RKO (cell line): ENCODE data around the gene VRK3.
"Not testable (repeated sequence)": the region's sequence is repeated elsewhere in the genome, so short reads cannot be mapped to it uniquely, and the experiment has no call there.

ENCODE experiments used
- DNase-seq: peaks from one replicate; pipeline ENCODE4 v3.0.0-alpha.2; 2016; ENCODE audit warnings: low spot score

Gene VRK3

GRCh38 chr19:49954933-49955332 lies 70.2 kb downstream of the VRK3 start:
- no peak for DNase-seq

GRCh38 chr19:49954092-49954829 lies 70.9 kb downstream of the VRK3 start:
- no peak for DNase-seq

DNA sequence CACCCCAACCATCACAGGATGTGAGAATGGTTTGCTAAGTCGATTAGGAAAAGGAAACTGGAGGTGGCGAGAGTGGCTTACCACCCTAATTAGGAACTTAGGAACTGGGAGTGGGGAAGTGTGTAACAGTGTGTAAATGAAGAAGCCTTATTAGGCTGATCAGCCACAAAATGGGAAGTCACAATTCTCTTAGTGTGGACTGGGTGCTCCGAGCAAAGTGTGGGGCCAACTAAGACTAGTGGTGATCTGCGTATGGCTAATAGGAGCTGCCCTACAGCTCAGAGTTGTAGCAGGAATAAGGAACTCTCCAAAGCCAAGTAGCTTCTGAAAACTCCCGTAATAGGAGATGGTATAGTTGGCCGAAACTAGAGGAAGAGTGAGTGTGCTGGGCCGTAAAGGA lies 71.8 kb downstream of the VRK3 start:
- no peak for DNase-seq

- no peak for DNase-seq
Observed at GRCh38 chr19:49952906-49953305, 72.3 kb downstream of the VRK3 start.

GRCh38 chr19:49952479-49952836 lies 72.7 kb downstream of the VRK3 start:
- DNase-seq = no peak

GRCh38 chr19:49951806-49952478 lies 73.2 kb downstream of the VRK3 start:
- DNase-seq = no peak

DNA sequence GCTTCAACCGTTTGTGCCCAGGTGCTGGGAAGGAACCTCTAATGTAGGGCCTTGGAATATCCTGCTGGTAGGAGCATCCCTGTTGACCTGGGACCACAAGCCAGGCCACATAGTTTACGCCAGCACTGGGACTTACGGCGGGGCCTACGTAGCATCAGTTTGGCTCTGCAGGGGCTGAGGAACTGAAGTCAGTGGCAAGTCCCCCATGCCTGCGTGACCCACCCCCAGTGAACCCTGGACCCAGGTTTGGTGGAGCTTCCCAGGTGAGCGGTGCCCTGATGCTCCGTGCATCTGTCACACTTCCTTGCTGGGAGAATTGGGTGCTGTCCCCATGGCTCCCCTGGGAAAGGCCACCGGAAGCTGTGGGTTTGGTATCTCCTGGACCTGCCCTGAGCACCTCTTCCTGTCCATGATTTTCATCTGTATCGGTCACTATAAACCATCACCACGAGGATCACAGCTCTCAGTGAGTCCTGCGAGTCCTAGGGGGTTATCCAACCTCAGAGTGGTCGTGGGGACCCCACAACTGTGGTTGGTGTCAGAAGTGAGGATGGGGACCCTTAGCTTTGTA lies 74.1 kb downstream of the VRK3 start:
- DNase-seq = no peak

GRCh38 chr19:49950590-49950948 lies 74.6 kb downstream of the VRK3 start:
- DNase-seq = no peak

- no peak for DNase-seq
Observed at GRCh38 chr19:49949742-49950589, 75.2 kb downstream of the VRK3 start.

- DNase-seq = no peak
Observed at GRCh38 chr19:49946415-49946814, 78.8 kb downstream of the VRK3 start.

DNA sequence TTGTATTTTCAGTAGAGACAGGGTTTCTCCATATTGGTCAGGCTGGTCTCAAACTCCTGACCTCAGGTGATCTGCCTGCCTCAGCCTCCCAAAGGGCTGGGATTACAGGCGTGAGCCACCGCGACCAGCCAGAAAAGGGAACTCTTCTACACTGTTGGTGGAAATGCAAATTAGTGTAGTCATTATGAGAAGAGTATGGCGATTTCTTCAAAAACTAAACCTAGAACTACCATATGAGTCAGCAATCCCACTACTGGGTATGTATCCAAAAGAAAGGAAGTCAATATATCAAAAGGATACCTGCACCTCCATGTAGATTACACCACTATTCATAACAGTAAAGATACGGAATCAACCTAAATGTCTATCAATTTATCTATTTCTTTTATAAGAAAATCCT lies 80.6 kb downstream of the VRK3 start:
- not testable (repeated sequence) for DNase-seq

- no peak for DNase-seq
Observed at GRCh38 chr19:49940482-49940791, 84.7 kb downstream of the VRK3 start.

- no peak for DNase-seq
Observed at GRCh38 chr19:49939721-49940481, 85.3 kb downstream of the VRK3 start.

GRCh38 chr19:49938662-49939061 lies 86.5 kb downstream of the VRK3 start:
- no peak for DNase-seq

DNA sequence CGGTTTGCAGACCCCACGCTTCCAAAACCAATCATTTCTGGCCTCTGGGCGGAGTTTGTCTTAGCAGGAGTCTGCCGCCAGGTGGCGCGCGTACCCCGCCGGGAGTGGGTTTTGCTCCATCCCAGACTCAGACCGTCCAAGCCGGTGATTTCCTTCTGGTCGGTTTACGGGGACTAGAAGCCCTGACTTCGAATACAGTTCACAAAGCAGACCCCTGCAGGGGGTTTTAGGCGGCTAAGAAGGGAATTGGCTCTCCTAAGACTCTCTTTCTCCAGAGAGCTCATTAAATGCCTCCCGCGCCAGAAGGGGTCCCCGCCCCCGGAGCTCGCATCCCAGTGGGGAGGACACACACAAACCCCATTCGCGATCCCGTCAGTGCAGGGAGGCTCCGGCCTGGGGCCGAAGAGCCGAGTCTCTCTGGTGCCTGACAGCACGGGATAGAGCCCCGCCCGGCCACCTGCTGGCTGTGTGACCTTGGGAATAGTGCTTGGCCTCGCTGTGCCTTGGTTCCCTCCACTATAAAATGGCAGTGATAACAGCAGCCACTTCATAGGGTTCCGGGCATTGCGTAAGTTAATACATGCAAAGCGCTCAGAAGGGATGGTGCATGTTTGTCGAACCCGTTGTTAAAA lies 87.3 kb downstream of the VRK3 start:
- peak; percentile 72 for DNase-seq

GRCh38 chr19:49936549-49936948 lies 88.6 kb downstream of the VRK3 start:
- DNase-seq = no peak

DNA sequence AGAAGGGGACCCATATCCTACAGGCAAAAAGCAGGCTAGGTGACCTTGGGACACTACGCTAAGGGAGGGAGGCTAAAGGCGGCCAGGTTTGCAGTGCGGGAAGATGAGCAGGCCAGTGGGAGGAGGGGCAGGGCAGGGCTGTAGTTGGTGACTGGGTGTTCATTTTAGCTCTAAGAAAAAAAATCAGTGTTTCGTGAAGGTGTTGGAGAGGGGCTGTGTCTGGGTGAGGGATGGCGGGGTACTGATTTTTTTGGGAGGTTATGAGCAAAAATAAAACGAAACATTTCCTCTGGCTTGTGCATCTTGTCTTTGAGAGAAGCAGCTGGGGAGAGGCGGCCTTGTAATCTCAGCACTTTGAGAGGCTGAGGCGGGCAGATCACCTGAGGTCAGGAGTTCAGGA lies 91.5 kb downstream of the VRK3 start:
- DNase-seq = no peak

DNA sequence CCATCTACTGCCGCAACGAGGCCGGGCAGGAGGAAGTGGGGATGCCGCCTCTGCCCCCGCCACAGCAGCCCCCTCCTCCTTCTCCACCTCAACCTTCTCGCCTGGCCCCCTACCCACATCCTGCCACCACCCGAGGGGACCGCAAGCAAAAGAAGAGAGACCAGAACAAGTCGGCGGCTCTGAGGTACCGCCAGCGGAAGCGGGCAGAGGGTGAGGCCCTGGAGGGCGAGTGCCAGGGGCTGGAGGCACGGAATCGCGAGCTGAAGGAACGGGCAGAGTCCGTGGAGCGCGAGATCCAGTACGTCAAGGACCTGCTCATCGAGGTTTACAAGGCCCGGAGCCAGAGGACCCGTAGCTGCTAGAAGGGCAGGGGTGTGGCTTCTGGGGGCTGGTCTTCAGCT lies 92.4 kb downstream of the VRK3 start:
- DNase-seq = no peak

DNA sequence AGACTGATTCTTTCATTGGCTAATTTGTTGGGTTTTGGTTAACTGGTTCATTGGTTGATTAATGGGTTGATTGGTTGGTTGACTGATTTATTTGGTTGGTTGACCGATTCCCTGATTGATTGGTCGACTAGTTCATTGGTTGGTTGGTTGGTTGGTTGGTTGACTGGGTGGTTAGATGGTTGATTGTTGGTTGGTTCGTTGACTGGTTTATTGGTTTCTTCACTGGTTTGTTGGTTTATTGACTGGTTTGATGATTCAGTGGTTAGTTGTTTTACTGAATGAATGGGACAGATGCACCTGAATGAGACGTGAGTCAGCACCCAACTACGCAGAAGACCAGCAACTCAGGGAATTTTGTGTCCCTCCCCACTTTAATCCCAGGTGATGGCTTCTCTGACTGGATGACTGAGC lies 93.1 kb downstream of the VRK3 start:
- no peak for DNase-seq

GRCh38 chr19:49931293-49932040 lies 93.7 kb downstream of the VRK3 start:
- DNase-seq = no peak

DNA sequence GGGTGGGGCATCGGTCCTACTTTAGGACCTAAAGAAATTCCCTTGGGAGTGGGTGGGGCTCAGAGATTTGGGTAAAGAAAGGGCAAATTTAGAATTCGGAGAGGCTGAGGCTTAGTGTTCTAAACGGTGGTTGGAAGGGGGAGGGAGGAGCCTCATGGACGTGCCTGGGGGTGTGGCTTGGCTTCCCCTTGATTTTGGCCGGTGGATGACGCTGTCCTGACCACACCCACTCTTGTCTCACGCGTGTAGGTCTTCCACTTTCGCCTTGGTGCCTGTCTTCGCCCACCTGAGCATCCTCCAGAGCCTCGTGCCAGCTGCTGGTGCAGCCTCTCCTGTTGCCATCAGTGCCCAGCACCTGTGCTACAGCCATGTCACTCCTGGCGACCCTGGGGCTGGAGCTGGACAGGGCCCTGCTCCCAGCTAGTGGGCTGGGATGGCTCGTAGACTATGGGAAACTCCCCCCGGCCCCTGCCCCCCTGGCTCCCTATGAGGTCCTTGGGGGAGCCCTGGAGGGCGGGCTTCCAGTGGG lies 94.6 kb downstream of the VRK3 start:
- no peak for DNase-seq
